Gastroesophageal sphincter (tissue), 4 donors: ENCODE results near the gene IDUA. TPM values are rescaled to one million over a fixed set of nuclear protein-coding genes. Genes with fewer than 3 reads are reported as not detected.

Source experiments
- ATAC-seq: fragments of 150-250 bp; one replicate; pipeline ENCODE4 v1.9.1; 2016; ENCODE audit warnings: mild to moderate bottlenecking, moderate library complexity
- H3K27ac ChIP-seq, 4 donors: fragments of 200-600 bp; sonication (generic) in 3 of 4; 1 replicate in 3 of 4; 2 replicates in 1 of 4; pipeline ENCODE4 v1.5.1; 2016 to 2019
- H3K27me3 ChIP-seq: fragments of 200-600 bp; sonication (generic); one replicate; pipeline ENCODE4 v1.5.1; 2019
- H3K36me3 ChIP-seq, 2 donors: fragments of 200-600 bp; sonication (generic); one replicate each; pipeline ENCODE4 v1.5.1; 2019; ENCODE audit warnings: control low read depth in 1 of 2
- H3K4me1 ChIP-seq, 3 donors: fragments of 200-600 bp; sonication (generic); 1 replicate in 2 of 3; 2 replicates in 1 of 3; pipeline ENCODE4 v1.5.1; 2016 to 2019; ENCODE audit warnings: control low read depth in 2 of 3
- H3K4me3 ChIP-seq, 2 donors: fragments of 200-600 bp; sonication (generic); one replicate each; pipeline ENCODE4 v1.5.1; 2019; ENCODE audit warnings: mild to moderate bottlenecking in 1 of 2, moderate library complexity in 1 of 2
- H3K9me3 ChIP-seq, 3 donors: fragments of 200-600 bp; sonication (generic); one replicate each; pipeline ENCODE4 v1.5.1; 2017 to 2019; ENCODE audit warnings: control low read depth in 2 of 3
- CTCF ChIP-seq, 4 experiments: fragments of 200-600 bp in 2 of 4; fragments of 450-650 bp in 2 of 4; sonication (generic) in 1 of 4; IDR thresholded peaks; one replicate each; pipeline ENCODE4 v1.5.1; 2017 to 2019; ENCODE audit warnings: antibody characterized with exemption in 4 of 4, mild to moderate bottlenecking in 2 of 4, moderate library complexity in 2 of 4
- EP300 ChIP-seq: sonication (generic); formaldehyde crosslinking; IDR thresholded peaks from one replicate; pipeline ENCODE4 v1.6.1; 2017; ENCODE audit warnings: antibody characterized with exemption, mild to moderate bottlenecking
- POLR2A ChIP-seq, 2 donors: fragments of 450-650 bp; IDR thresholded peaks; one replicate each; pipeline ENCODE4 v1.6.1; 2017; ENCODE audit warnings: antibody characterized with exemption in 2 of 2, mild to moderate bottlenecking in 2 of 2, moderate library complexity in 1 of 2
- POLR2AphosphoS5 ChIP-seq: sonication (generic); formaldehyde crosslinking; IDR thresholded peaks from one replicate; pipeline ENCODE4 v1.6.1; 2017; ENCODE audit warnings: antibody characterized with exemption
- WGBS, 2 donors: methylation state at CpG; one replicate each; pipeline ENCODE4 v1.1.5; 2018; ENCODE audit warnings: low coverage in 1 of 2; 5-methylcytosine and 5-hydroxymethylcytosine counted together
- total RNA-seq, 4 donors: library from RNA; depleted of rRNA; stranded (reverse); fragments of >200 nt; gene quantifications; one replicate each; pipeline ENCODE4 v1.1.0, GENCODE V29; 2016

The IDUA gene
- total RNA-seq, 4 donors from 2014 or later, result 4.6 to 15.1 (median 12.2) TPM

GRCh38 chr4:1023075-1023640, 36.3 kb downstream of the IDUA start:
- WGBS, 2 donors, result 70% methylated on average over 2 of the region's 20 CpGs; no CpG with 5 or more reads in 1 of the 2 donors

GRCh38 chr4:1023895-1024740, 37.3 kb downstream of the IDUA start:
- no peak for ATAC-seq
- Histone ChIP-seq H3K36me3 (peaks cover 0 to 29% of the 10 kb centered on the region in 2 donors), H3K27me3 (peaks cover 19% of the 10 kb centered on the region), H3K4me1 (no peaks in the 10 kb centered on the region), H3K27ac (no peak overlapping the region), H3K9me3 (no peaks in the 10 kb centered on the region), H3K4me3 (no peak overlapping the region)
- no CpG with 5 or more reads among the region's 83 CpGs for WGBS, 2 donors
- TF ChIP-seq POLR2AphosphoS5, result no peak

More at GRCh38 chr4:1023075-1023640, 36.3 kb downstream of the IDUA start:
- no peak overlapping the region for H3K27ac ChIP-seq
- H3K27me3 ChIP-seq, result peaks cover 9% of the 10 kb centered on the region
- no peak for TF ChIP-seq EP300
- TF ChIP-seq POLR2AphosphoS5, result no peak
- TF ChIP-seq CTCF (IDR thresholded peaks at IDR 0.05), result no peak
- TF ChIP-seq POLR2A (IDR thresholded peaks at IDR 0.05), result no peak
- no peaks in the 10 kb centered on the region for H3K9me3 ChIP-seq
- no peak overlapping the region for H3K4me3 ChIP-seq
- no peak for ATAC-seq
- H3K4me1 ChIP-seq, result peaks cover 0 to 7% (median 0%) of the 10 kb centered on the region in 3 donors
- H3K36me3 ChIP-seq, result peaks cover 0 to 29% of the 10 kb centered on the region in 2 donors

- Histone ChIP-seq H3K4me3 (no peak overlapping the region), H3K36me3 (peaks cover 0 to 29% of the 10 kb centered on the region in 2 donors), H3K27me3 (peaks cover 28% of the 10 kb centered on the region), H3K4me1 (no peaks in the 10 kb centered on the region), H3K27ac (no peak overlapping the region), H3K9me3 (no peaks in the 10 kb centered on the region)
- 80 to 85% methylated on average over 1 to 4 of the region's 32 CpGs for WGBS, 2 donors
- no peak for TF ChIP-seq EP300
- no peak for TF ChIP-seq POLR2AphosphoS5
- ATAC-seq, result no peak
Observed at GRCh38 chr4:1024882-1025545, 38.2 kb downstream of the IDUA start.

GRCh38 chr4:1026115-1026514, 39.3 kb downstream of the IDUA start:
- Histone ChIP-seq H3K4me1 (no peaks in the 10 kb centered on the region), H3K36me3 (peaks cover 0 to 29% of the 10 kb centered on the region in 2 donors), H3K27ac (no peak overlapping the region), H3K9me3 (no peaks in the 10 kb centered on the region), H3K27me3 (peaks cover 39% of the 10 kb centered on the region), H3K4me3 (no peak overlapping the region)
- 53 to 61% methylated on average over 6 of the region's 17 CpGs for WGBS, 2 donors
- TF ChIP-seq EP300 (no peak), POLR2A (IDR thresholded peaks at IDR 0.05) (no peak), CTCF (IDR thresholded peaks at IDR 0.05) (no peak), POLR2AphosphoS5 (no peak)
- ATAC-seq, result no peak

- TF ChIP-seq EP300, result no peak
- no peak for TF ChIP-seq POLR2AphosphoS5
- TF ChIP-seq CTCF (IDR thresholded peaks at IDR 0.05), result no peak
- no peak for TF ChIP-seq POLR2A (IDR thresholded peaks at IDR 0.05)
- peaks cover 0 to 29% of the 10 kb centered on the region in 2 donors for H3K36me3 ChIP-seq
- no peak overlapping the region for H3K4me3 ChIP-seq
- ATAC-seq, result no peak
- no peak overlapping the region for H3K27ac ChIP-seq
- H3K9me3 ChIP-seq, result no peaks in the 10 kb centered on the region
- no CpG with 5 or more reads among the region's 26 CpGs for WGBS, 2 donors
- H3K4me1 ChIP-seq, result no peaks in the 10 kb centered on the region
- H3K27me3 ChIP-seq, result peaks cover 51% of the 10 kb centered on the region
Observed at GRCh38 chr4:1027219-1027914, 40.5 kb downstream of the IDUA start.
